Renal cortex interstitium (tissue), 11 donors: ENCODE results near the gene ADGRB2. TPM values are rescaled to one million over a fixed set of nuclear protein-coding genes. Genes with fewer than 3 reads are reported as not detected.

ENCODE experiments used
- DNase-seq, 11 donors: peaks; one replicate each; pipeline ENCODE4 v3.0.0-alpha.2; 2013; ENCODE audit warnings: low read depth in 9 of 11, low spot score in 4 of 11; ENCODE audit errors: extremely low read depth in 1 of 11
- polyA plus RNA-seq, 3 donors: library from polyadenylated mRNA; unstranded; fragments of 120-200 nt; gene quantifications; one replicate each; pipeline ENCODE4 v1.2.1, GENCODE V29; 2013; ENCODE audit not compliant: insufficient read length in 3 of 3

Gene ADGRB2
- polyA plus RNA-seq, 3 donors, result 9.7 to 17.9 (median 16.7) TPM

DNA sequence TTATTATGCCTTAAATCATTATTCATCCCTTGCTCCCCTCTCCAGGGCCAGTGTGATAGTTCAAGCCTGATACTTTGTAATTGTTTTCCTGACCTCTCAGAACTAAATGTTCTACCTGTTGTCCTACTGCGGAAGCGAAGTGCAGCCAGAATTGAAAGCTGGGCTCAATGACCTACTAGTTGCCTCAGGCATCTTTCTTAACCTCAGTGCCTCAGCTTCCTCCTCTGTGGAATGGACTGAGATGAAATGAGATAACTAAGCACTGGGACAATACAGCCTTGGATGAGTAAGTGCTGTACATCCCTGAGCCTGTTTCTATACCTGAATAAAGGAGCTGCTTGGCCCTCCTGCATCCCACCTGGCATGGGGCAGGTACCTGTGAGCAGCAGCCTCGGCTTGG is 86.7 kb downstream of the ADGRB2 start:
- DNase-seq, result no peak

Other genes with a start within 250 kb of the ADGRB2 start
- gene TINAGL1, start 187.8 kb downstream of the ADGRB2 start, polyA plus RNA-seq, result 10 to 100 TPM; 34.9 to 54.1 (median 40.9) TPM
- under 1 TPM in 2 of 3 donors, not detected in 1; 0.14 to 0.33 TPM for gene HCRTR1, start 146.7 kb downstream of the ADGRB2 start, polyA plus RNA-seq
- gene PEF1, start 119.5 kb downstream of the ADGRB2 start, polyA plus RNA-seq, result 10 to 100 TPM; 69.7 to 75.8 (median 75.7) TPM
- gene COL16A1, start 60.3 kb downstream of the ADGRB2 start, polyA plus RNA-seq, result 10 to 100 TPM; 36.1 to 74.3 (median 66.3) TPM
- under 1 TPM; 0.12 to 0.39 (median 0.19) TPM for gene SPOCD1, start 51.7 kb upstream of the ADGRB2 start, polyA plus RNA-seq
- 100 to 1,000 TPM; 211 to 256 (median 221) TPM for gene PTP4A2, start 174.0 kb upstream of the ADGRB2 start, polyA plus RNA-seq
- gene KHDRBS1, start 249.5 kb upstream of the ADGRB2 start, polyA plus RNA-seq, result 100 to 1,000 TPM; 227 to 280 (median 258) TPM